OCI-M1 (cell line): ENCODE results near the gene SLC17A3.

Experiments
- DNase-seq: peaks from one replicate; lab custom pipeline; 2025; lab: John Stamatoyannopoulos, UW

SLC17A3 gene, protein sequence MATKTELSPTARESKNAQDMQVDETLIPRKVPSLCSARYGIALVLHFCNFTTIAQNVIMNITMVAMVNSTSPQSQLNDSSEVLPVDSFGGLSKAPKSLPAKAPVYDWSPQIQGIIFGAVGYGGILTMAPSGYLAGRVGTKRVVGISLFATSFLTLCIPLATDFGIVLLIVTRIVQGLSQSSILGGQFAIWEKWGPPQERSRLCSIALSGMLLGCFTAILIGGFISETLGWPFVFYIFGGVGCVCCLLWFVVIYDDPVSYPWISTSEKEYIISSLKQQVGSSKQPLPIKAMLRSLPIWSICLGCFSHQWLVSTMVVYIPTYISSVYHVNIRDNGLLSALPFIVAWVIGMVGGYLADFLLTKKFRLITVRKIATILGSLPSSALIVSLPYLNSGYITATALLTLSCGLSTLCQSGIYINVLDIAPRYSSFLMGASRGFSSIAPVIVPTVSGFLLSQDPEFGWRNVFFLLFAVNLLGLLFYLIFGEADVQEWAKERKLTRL

DNA sequence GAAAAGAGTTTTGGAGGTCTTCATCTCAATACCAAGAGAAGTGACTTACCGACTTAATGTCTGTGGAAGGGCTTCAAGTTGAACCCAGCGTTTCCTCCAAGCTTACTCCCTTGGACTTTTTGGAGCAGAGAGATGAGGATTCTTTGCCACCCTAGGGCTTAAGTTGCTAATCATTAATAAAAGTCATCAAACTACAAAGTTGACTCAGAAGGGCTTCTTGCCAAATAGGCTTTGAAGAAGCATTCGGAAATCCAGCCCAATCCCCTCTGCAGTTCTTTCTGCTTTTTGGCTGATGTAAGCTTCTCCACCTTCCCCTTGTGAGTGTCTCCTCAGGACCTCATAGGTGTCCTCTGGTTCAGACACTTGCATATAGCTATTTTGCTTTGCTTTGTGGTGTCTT lies at the start of gene SLC17A3:
Gene SLC17A3, minus strand, starts transcription at position 126 of the 400 bp plus-strand sequence. CDS start 5,856 bp downstream, outside the sequence.
- DNase-seq: peak; percentile 32

DNA sequence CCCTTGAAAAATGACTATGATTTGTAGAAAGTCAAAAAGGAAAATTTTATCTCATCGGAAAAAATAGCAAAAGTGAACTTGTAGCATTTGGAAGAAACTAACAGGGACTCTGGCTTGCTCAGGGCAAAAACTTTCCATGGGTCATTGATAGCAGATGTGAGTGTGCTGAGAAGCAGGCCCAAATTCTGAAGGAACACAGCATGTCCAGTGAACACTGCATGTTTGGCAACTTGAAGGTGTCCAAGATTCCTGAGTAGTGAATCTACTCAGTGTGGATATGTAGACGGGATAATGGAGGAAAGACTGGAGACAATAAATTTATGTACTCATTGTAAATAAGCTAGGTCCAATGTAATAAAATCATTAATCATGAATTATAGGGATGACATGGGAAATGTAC lies 48.3 kb upstream of the SLC17A3 start:
- no peak for DNase-seq

DNA sequence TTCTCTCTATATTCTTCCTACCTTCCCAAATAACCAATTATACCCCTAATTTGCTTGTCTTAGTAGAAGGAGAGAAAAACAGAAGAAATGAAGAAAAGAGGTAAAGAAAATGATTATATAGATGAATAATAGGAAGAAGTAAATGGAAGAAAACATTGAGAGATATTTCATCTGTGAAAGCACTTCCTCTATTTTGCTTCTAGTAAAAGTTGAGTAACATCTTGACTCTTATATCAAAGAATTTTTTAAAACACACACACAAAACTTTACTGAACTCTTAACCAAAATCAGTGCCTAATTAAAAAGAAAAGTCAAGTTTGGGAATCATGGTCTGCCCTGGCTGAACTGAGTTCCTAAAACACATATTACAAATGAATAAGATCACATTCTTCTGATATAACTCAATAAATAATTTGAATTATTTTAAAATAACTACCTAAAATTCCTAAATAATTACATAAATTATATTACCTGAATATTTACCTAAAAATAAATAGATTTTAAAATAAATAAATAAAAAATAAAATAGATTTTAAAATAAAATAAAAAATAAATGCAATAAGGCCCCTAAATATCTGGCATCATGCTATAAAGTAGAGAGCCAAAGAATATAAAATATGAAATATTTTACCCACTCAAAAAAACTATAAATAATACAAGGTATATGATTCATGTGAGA lies 47.6 kb upstream of the SLC17A3 start:
- peak; percentile 55 for DNase-seq

DNA sequence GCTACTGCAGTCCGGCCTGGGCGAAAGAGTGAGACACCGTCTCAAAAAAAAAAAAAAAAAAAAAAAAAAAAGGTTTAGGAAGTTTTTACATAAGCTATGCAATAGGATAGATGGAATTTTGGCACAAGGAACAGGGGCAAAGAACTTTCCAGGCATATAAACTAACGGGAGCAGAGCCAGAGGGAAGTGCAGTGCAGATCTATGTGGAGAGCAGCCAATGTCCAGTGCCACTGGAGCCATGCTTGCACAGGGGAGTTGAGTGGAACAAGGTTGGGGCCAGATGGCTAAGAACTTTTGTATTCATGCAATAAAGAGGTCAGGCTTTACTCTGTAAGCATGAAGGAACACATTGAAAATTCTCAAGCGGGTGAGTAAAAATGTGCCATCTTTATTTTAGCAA lies 45.6 kb upstream of the SLC17A3 start:
- DNase-seq: no peak

DNA sequence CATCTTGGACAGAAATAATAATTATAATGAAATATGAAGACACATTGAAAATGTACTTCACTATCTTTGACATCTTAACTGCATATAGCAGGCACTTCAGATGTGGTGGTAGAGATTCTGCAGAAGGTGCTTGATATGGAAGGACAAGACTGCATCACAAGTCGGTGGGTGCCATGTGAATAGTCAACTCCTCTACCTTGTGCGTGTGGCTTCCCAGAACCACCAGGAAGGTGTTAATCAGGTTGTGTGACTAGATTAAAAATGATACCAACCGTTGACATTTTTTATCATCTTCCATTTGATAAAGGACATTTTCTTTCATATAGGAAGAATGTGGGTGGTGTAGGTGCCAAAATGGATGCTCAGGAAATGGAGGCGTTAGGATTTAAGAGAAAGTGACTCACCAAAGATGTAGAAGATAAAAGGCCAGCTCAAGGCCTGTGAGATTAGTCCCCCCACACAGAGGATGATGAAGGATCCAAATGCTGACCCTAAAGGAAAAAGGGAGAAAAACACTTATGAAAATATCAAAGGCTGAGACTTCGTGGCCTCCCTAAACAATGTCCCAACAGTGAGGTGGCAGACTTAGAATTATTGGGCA lies 44.1 kb upstream of the SLC17A3 start:
- DNase-seq: no peak

DNA sequence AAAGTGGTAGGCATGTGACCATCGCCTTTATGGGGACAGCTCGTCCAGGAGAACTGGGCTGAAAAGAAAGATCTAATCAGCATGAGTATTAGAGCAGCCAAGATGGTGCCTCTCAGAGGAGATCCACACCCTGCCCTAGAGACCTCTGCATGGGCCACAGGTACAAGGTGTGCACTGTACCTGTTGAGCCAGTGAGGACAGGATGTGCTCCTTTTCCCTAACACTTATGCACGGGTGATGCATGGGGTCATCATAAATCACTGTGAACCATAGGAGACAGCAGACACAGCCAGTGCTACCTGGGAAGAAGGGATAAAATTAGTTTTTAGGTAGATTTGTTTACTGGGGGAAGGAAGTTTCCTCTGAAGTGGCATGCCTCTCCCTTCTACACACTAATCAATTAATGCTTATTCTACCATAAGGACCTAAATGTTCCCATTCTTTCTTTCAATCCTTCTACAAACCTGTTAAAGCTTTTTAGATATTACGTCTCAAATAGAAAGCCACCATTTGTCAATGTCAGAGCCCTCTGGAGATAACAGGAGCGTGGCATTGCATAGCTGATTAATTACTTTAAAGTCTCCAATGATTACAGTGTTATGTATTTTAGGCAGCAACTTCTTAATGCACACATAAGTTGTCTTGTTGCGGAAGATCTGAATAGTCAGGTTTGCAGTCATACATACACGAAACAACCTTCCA lies 42.9 kb upstream of the SLC17A3 start:
- DNase-seq: no peak

DNA sequence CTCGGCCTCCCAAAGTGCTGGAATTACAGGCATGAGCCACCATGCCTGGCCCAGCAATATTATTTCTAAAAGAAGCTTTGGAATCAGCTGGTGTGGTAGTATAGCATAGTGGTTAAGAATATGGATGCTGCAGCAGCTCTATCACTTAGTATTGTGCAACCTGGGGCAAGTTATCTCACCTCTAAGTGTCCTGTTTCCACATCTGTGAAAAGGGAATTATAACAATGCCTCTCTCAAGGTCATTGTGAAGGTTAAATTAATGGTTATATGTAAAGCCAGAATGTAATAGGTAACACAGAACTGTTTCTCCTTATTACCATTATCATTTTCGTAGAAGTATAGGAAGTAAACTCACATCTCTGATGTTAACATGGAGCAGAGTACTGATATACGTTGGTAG lies 42.3 kb upstream of the SLC17A3 start:
- no peak for DNase-seq

DNA sequence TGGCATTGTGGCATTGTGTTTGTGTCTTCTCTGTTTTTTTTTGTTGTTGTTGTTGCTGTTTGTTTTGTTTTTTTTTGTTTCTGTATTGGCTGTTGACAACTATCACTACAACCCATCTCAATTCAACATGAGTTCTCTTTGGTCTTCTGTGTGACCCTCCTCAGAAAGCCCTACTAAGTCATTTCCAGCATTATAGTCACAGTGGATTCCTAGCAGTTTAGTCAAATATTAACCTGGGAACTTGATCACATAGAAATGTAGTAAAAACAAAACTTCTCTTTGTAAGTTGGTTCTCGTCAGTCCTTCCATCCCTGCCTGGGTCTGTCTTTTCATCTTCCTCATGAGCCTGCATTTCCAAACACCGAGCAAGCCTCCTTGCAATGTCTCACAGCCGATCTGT lies 39.7 kb upstream of the SLC17A3 start:
- no peak for DNase-seq

DNA sequence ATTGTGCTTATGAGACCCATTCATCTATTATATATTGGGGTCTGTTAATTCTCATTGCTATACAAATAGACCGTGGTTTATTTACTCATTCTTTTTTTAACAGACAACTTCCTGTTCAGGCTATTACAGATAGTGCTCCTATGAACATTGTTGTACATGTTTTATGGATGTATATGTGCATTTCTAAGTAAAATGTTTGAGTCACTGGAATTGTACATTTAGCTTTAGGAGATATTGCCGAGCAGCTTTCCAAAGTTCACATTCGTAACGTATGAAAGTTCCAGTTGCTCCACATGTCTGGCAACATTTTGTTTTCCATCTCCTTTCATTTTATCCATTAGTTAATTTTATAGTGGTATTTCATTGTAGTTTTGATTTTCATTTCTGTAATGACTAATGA lies 37.3 kb upstream of the SLC17A3 start:
- DNase-seq: no peak

DNA sequence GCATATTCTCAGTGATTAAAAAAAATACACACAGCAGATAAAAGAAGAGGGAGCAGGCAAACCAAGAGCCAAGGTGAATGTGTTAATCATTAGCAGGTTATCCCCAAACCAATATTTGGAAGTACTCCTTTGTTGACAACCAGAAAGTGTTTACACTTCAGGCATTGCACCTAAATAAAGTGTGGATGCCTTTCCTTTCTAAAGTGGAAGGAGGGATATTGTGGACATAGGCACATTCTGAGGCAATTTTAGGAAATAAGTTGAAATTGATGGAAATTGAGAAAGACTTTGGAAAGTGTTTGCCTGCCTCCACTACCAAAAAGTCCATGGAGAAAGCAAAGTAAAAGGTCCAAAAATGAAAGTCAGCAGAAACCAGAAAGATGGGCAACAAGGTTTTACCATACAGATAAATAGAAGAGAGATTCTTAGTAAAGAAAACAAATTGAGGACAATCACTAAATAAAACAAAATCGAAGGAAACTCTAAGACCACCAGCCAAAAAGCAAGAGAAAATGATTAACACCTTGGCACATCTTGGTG lies 33.5 kb upstream of the SLC17A3 start:
- no peak for DNase-seq

DNA sequence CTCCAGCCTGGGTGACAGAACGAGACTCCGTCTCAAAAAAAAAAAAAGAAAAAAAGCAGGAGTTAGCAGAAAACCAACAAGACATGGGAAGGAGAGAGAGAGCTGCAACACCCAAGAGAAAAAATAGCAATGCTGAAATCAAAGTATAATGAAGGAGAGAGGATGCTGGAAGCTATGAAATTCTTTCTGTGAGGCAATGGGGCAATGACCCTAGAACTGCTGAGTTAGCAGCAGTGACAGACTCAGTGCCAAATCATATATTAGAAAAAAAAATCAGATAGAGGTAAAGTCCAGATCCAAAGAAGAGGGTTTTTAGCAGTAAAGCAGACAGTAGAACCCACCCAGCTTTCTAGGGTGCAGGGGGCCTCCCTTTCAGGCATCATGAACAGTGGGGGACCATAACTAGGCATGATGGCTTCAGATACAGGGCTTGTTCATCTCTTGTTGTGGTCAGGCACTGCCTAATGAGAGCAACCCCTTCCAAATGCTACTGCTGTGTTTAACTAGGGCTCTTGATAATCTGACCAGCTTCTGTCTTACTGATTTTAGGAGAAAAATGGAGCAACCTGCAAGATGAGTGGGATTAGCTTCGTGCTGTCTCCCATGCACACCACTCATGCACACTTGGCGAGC lies 29.5 kb upstream of the SLC17A3 start:
- DNase-seq: no peak

DNA sequence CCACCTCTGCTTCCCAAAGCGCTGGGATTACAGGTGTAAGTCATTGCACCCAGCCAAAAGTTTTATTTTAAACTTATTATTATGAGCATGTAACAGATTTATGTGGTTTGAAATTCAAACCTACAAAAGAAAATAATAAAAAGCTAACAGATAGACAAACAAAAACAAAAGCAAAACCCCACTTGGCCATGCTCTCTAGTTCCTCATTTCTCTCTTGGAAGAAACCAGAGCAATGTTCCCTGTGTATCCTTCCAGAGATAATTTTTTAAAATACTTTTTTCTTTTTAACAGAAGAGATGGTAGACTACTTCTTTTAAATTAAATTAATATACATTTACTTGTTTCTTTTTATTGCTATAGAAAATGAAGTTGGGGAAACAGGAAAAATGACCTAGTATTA lies 28.0 kb upstream of the SLC17A3 start:
- peak; percentile 59 for DNase-seq

DNA sequence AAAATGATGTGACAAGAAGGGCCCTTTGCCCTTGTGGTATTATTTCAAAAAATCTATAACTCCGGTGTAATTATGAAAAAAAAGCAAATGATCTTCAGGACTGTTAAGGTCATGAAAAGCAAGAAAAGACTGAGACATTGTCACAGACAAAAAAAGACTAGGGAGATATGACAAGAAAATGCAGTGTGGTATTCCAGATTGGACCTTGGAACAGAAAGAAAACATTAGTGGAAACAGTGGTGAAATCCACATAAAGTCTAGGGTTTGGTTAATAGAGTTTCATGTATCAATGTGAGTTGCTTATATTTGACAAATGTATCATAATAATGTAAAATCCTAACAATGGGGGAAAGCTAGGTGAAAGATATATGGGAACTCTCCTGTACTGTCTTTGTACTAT lies 26.8 kb upstream of the SLC17A3 start:
- DNase-seq: no peak

DNA sequence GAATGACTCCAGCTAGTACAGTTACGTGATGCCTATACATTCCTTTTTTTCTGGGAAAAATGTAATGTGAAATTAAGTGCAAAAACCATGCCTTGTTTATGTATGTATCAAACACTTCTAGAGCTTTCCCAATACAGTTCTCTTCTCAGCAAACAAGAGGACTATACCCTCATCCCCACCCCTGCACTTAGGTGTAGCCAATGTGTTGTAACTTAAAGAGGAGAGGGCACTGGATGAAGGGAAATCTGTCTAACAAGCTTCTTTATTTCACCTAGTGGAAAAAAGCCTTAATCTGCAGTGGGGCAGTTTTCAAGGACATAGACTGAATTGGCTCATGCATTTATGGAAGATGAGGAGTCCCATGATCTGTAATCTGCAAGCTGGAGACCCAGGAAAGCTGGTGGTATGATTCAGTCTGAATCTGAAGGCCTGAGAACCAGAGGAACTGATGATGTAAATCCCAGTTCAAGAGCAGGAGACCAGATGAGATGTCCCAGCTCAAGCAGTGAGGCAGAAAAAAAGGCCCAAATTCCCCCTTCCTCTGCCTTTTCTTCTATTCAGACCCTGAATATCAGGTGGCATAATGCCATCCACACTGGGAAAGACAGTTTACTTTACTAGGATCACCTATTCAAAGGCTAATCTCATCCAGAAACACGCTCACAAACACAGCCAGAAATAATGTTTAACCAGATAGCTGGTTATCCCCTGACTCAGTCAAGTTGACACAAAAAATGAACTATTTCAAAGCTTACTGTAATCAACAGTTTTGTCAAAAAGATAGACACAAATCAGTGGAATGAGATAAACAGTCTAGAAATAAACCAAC lies 25.8 kb upstream of the SLC17A3 start:
- no peak for DNase-seq

DNA sequence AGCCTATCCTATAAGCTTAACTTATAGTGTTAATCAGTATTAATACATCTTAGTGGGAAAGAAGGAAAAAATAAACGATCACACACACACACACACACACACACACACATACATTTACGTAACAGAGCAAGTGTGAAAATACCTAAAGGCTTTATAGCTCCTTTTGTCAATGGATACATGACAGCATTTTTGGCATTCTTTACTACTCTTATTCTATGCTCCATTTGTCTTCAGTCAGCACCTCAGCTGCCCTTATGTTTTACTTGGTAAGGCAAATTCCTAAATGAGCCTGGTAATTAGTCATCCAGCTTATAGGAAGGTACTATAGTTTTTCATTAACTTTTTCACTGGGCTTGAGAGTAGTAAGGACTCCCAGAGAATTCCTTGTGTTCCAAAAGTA lies 25.1 kb upstream of the SLC17A3 start:
- DNase-seq: no peak

DNA sequence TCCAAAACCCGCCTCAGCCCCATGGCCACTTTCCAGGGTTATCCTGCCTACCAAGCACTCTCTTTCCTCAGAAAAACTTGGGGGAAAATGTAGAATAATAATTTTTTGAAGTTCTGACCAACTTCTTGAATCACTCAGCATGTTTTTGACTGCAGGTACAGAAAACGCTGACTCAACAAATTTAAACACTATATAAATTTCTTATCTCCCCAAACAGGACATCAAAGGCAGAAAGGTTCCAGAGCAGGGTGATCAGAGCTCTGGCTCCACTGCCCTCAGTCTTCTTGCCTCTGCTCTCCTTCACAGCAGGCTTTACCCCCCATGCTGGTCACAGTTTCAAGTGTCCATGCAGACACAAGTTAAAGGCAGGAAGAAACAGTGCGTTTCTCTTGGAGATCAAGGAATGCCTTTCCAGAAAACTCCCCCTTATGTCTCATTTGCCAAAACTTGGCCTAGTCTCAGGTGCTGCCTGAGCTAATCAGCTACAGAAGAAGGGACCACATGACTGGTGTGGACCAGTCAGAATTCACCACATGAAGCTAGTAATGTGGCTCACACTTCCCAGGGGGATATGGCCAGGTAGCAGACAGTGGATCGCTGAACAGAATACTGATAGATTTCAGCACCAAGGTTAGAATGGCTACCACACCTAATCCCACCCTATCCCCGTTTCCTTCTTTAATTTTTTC lies 24.4 kb upstream of the SLC17A3 start:
- DNase-seq: no peak

DNA sequence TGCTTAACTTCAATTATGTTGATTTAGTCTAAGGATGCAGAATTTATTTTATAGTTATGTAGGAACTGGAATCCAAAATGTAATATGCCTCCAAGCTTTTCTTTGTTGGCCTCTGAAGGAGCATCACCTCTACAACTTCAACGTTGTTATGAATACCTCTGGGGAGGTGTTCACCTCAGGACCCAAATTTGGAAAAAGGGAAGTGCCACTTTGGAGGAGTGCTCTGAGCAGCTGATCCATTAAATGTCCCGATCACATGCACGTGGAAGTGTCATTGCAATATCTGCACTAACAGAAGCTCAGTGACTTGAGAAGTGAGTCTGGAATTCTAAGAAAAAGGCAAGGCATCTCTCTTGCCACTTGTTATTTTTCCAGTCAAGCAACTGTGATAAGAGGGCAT lies 22.2 kb upstream of the SLC17A3 start:
- DNase-seq: peak; percentile 22

DNA sequence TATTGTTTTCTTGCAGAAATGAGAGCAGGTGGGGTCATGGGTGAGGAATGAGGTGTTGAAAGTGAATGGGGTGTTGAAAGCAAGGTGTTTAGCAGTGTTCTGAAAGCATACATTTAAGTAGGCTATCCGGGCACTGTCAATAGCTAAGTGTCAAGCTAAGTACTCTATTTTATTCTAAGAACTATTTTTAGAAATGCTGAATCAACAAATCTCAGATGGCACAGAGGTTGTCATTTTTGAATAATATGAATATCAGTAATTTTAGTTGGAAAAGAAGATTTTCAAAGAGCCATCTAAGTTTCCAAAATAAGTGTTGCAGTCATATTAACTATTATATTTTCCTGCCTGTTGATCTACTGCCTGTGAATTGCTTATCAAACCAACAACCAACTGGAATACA lies 21.7 kb upstream of the SLC17A3 start:
- no peak for DNase-seq

DNA sequence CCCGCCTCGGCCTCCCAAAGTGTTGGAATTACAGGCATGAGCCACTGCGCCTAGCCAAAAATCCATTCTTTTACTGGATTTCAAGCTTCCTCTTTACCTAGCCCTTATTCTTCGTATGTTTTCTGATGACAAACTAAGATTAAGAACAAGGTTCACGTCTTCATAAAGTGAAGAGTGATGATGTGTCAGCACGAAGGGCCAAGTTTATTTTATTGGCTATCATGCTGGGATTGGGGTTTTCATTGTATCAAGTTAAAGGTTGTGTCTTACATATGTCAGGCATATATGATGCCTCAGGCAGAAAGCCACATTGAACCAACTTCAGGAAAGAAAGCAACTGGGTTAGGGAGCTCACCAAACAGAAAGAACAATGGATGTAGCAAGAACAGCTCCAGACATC lies 19.7 kb upstream of the SLC17A3 start:
- DNase-seq: no peak

DNA sequence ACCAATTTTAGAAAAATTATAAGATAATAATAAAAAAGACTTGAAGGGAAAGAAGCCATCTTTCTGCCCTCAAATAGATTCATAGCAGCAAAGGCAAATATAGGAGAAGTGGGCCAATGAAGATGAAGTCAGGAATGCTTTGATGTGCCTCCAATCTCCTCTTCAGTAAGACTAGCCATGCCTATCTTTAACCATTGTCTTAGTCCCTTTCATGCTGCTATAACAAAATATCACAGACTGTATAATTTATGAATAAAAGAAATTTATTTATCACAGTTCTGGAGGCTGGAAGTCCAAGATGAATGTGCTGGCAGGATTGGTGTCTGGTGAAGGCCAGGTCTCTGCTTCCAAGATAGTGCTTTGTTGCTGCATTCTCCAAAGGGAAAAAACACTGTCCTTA lies 18.8 kb upstream of the SLC17A3 start:
- no peak for DNase-seq
